AG09309 (cell line): ENCODE measurements around the gene FAAP20.

Source experiments
- DNase-seq: peaks from one replicate; pipeline ENCODE4 v3.0.0-alpha.2; 2010; ENCODE audit warnings: low read depth
- H3K4me3 ChIP-seq: 2 replicates; pipeline ENCODE4 v1.5.1; 2011; ENCODE audit warnings: mild to moderate bottlenecking, low read depth, low read length, moderate library complexity; ENCODE audit not compliant: control insufficient read depth
- TF ChIP-seq, protein P1 (sequence below): IDR thresholded peaks from 2 replicates; pipeline ENCODE4 v1.5.1; 2011; ENCODE audit warnings: mild to moderate bottlenecking, low read depth, low read length, inconsistent platforms; ENCODE audit not compliant: insufficient read depth, control insufficient read depth; ENCODE audit errors: missing control alignments

Gene FAAP20

DNA sequence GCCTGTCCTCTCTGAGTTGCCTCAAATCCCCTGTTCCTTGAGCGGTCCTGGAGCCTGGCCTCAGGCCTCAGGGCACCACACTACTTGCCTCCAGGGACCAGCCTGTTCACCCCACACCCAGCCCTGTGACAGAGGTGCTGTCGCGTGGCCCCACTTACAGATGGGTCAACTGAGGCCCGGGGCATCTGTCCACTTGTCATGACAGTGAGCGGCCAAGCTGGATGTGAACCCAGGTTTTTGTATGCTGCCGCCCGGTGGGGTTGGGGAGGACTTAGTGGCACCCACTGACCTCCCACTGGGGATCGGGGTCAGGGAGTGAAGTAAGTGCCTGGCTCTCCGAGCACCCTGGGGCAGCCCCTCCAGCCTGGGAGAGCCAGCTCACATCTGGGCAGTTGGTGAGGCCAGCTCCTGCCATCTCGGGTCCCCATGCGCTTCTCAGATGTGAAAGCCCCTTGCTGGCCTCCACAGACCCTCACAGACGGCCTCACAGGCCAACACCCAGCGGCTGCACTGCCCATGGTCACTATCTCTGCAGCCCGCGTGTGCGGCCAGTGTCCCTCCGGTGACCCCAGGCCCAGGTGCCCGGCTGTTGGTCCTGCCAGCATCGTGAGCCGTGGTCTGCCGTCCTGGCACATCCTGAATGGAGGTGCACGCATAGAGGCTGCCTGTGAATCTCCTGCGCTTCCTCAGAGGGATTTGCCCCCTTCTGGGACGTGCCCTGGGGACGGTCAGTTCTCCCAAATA, 9.3 kb upstream of the FAAP20 start:
- H3K4me3 ChIP-seq: peak overlapping the region; percentile 55
- TF ChIP-seq, protein P1, sequence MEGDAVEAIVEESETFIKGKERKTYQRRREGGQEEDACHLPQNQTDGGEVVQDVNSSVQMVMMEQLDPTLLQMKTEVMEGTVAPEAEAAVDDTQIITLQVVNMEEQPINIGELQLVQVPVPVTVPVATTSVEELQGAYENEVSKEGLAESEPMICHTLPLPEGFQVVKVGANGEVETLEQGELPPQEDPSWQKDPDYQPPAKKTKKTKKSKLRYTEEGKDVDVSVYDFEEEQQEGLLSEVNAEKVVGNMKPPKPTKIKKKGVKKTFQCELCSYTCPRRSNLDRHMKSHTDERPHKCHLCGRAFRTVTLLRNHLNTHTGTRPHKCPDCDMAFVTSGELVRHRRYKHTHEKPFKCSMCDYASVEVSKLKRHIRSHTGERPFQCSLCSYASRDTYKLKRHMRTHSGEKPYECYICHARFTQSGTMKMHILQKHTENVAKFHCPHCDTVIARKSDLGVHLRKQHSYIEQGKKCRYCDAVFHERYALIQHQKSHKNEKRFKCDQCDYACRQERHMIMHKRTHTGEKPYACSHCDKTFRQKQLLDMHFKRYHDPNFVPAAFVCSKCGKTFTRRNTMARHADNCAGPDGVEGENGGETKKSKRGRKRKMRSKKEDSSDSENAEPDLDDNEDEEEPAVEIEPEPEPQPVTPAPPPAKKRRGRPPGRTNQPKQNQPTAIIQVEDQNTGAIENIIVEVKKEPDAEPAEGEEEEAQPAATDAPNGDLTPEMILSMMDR: no peak
- no peak for DNase-seq

DNA sequence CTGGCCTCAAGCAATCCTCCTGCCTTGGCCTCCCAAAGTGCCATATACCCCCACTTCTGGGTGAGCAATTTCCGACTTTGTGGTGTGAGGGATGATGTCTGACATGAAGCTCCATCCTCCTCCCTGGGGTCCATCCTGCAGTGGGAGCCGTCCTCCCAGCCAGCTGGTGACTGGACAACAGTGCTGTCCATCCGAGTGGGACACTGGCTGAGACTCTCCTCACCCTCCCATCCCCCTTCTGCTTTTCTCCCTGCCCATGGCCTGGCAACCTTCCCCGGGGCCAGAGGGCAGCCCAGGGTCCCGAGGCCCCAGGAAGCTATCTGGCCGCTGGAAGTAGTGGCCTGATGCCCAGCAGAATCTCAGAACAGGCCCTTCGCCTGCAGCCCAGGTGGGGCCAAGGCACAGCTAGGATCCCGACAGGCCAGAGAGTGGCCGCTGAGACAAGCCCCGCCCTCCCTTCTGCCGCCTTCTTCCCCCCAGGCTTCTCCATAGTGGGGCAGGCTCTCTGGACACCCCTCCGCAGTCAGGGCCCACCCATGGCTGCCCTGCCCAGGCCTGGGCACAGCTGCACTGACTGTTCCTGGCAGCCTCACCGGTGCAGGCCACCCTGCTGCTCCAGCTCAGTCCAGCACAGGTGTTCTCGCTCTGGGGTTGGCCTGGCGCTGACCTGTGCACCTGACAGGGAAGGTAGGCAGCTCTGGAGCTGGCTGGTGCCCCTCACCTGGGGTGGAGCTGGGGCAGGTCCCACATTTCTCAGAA, 8.4 kb upstream of the FAAP20 start:
- TF ChIP-seq, protein P1: no peak
- no peak for DNase-seq
- no peak overlapping the region for H3K4me3 ChIP-seq

DNA sequence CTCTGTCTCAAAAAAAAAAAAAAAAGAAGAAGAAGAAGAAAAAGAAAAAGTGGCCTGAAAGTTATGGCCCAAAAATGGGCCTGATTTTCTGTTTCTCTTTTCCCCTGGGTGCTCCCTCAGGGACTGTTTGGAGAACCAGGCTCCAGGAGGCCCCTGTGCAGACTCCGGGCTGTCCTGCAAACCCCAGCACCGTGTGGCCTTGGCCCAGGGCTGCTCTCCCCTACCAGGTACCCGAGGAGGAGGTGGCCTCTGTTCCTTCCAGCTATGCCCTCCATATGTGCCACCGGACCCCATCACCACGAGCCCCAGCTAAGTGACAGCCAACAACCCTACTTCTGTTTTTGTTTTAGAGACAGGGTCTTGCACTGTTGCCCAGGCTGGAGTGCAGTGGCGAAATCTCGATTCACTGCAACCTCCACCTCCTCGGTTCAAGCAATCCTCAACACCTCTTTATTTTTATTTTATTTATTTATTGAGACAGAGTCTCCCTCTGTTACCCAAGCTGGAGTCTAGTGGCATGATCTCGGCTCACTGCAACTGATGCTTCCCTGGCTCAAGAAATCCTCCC, 7.5 kb upstream of the FAAP20 start:
- H3K4me3 ChIP-seq: no peak overlapping the region
- DNase-seq: no peak
- TF ChIP-seq, protein P1: no peak

DNA sequence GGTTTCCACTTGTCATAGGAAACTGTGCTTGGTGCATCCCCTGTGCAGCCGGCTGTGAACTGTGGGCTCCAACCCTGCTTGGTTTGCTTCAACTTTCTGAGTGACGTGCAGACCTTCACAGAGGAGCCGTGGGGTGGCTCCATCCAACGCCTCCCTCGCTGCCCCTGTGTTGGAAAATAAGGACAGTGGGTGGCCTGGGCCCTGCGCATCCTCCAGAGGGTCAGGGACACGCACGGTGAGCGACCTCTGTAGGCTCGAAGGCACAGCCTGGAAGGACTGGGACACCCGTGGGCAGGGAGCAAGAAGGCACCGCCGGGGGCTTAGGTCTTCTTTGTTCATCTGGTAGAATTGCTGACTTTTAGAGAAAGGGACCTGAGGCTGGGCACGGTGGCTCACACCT, 6.5 kb upstream of the FAAP20 start:
- H3K4me3 ChIP-seq: no peak overlapping the region
- TF ChIP-seq, protein P1: no peak
- no peak for DNase-seq

DNA sequence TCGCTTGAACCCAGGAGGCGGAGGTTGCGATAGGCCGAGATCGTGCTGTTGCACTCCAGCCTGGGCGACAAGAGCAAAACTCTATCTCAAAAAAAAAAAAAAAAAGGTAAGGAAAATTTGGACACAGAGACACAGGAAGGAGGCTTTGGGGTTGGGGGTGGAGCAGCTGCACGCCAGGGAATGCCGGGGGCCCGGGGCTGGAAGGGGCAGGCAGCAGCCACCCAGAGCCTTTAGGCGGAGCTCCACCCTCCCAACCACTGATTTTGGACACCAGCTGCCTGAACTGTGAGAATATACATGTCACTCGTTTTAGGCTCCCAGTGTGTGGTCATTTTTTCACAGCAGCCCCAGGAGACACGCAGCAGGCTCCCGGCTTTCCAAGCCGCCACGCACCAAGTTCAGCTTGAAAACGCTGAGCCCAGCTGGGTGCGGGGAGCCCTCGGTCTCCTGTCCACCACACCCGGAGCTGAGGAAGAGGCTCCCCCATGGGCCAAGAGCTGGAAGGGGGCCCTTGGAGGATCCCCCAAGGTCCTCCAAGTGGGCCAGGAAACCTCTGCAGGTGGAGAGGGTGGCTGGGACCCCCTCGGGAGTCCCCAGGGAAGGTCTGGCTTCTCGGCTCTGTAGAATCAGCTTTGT, 5.9 kb upstream of the FAAP20 start:
- no peak for DNase-seq
- TF ChIP-seq, protein P1: no peak
- no peak overlapping the region for H3K4me3 ChIP-seq

DNA sequence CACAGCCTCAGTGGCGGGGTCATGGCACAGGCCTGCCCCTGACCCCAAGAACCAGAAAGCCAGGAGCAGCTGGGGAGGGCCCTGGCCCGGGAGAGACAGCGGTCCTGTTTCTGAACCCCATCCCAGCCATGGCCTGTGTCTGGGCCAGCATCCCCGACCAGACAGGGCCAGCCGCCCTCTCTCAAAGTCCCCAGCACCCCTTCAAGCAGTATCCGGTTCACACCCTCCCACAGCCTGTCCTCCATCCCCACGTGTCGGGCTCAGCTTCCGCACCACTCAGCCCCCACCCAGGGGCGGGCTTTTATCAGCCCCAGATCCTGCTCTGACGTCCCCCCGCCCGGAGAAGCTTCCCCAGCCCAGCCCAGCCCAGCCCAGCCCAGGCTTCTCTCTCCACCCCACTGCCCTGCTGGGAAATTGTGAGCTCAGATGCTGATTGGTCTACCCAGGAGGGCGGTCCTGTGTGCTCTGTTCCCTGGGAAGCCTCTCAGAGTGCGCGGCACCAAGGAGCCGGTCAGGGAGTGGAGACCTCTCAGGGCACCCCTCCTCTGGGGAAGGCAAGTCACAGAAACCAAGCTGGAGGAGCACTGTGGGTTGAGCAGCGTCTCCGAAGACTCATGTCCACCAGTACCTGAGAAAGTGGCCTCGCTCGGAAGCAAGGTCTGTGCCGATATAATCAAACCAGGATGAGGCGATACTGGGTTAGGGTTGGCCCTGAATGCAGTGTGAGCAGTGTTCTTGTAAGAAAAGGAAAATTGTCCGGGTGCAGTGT, 4.7 kb upstream of the FAAP20 start:
- TF ChIP-seq, protein P1: no peak
- peak; percentile 57 for DNase-seq
- peak overlapping the region; percentile 56 for H3K4me3 ChIP-seq
